Measurements from ENCODE around the gene PSMC6.

Gene PSMC6

GRCh38 chr14:52769887-52770286, 62.9 kb downstream of the PSMC6 start:
- intact Hi-C loops (cut with DNase I): no loop called here
- no peak for DNase-seq

GRCh38 chr14:52776816-52777215, 69.8 kb downstream of the PSMC6 start:
- no peak for DNase-seq
- intact Hi-C loops (cut with DNase I): no loop called here
